Stimulated activated CD4-positive, alpha-beta T cell treated with anti-CD3 and anti-CD28 coated beads, Interleukin-4, amount 100 ng/mL, for 1 hour (primary cell): ENCODE data around the gene RBM25.
"Not testable (repeated sequence)": the region's sequence is repeated elsewhere in the genome, so short reads cannot be mapped to it uniquely, and the experiment has no call there.

Source experiments
- DNase-seq: peaks from one replicate; pipeline ENCODE4 v3.0.0-alpha.2; 2020

Gene RBM25

GRCh38 chr14:73105050-73105449 lies 46.7 kb downstream of the RBM25 start:
- DNase-seq = no peak

GRCh38 chr14:73105727-73106126 lies 47.4 kb downstream of the RBM25 start:
- DNase-seq = no peak

- DNase-seq = no peak
These were observed 57.8 kb downstream of the RBM25 start for GRCh38 chr14:73116079-73116665.

- no peak for DNase-seq
These were observed 66.0 kb downstream of the RBM25 start for GRCh38 chr14:73124180-73124894.

GRCh38 chr14:73125169-73125588 lies 66.8 kb downstream of the RBM25 start:
- no peak for DNase-seq

GRCh38 chr14:73125746-73126145 lies 67.4 kb downstream of the RBM25 start:
- DNase-seq = no peak

GRCh38 chr14:73133795-73134194 lies 75.5 kb downstream of the RBM25 start:
- DNase-seq = no peak

- no peak for DNase-seq
These were observed 77.7 kb downstream of the RBM25 start for GRCh38 chr14:73136085-73136386.

GRCh38 chr14:73136387-73137225 lies 78.3 kb downstream of the RBM25 start, which contains the start of gene PSEN1:
Gene PSEN1 (plus strand): TSS chr14:73136507. CDS start chr14:73148020, 11,513 bp downstream.
- peak; percentile 99 for DNase-seq

GRCh38 chr14:73140811-73141323 lies 82.5 kb downstream of the RBM25 start:
- DNase-seq = no peak

GRCh38 chr14:73142216-73142615 lies 83.9 kb downstream of the RBM25 start:
- DNase-seq = no peak

- DNase-seq = no peak
These were observed 84.7 kb downstream of the RBM25 start for GRCh38 chr14:73143003-73143402.

GRCh38 chr14:73143617-73144016 lies 85.3 kb downstream of the RBM25 start:
- DNase-seq = no peak

GRCh38 chr14:73145371-73145770 lies 87.0 kb downstream of the RBM25 start:
- DNase-seq = no peak

GRCh38 chr14:73146111-73146510 lies 87.8 kb downstream of the RBM25 start:
- DNase-seq = no peak

- no peak for DNase-seq
These were observed 91.4 kb downstream of the RBM25 start for GRCh38 chr14:73149753-73150152.

GRCh38 chr14:73153272-73153671 lies 94.9 kb downstream of the RBM25 start:
- no peak for DNase-seq

GRCh38 chr14:73162251-73162650 lies 103.9 kb downstream of the RBM25 start:
- no peak for DNase-seq

- no peak for DNase-seq
These were observed 108.1 kb downstream of the RBM25 start for GRCh38 chr14:73166399-73166798.

GRCh38 chr14:73167727-73168126 lies 109.4 kb downstream of the RBM25 start:
- DNase-seq = no peak

- DNase-seq = no peak
These were observed 109.9 kb downstream of the RBM25 start for GRCh38 chr14:73168274-73168673.

- DNase-seq = no peak
These were observed 110.4 kb downstream of the RBM25 start for GRCh38 chr14:73168691-73169090.

GRCh38 chr14:73169855-73170254 lies 111.5 kb downstream of the RBM25 start:
- not testable (repeated sequence) for DNase-seq

GRCh38 chr14:73170686-73171085 lies 112.4 kb downstream of the RBM25 start:
- no peak for DNase-seq
